ENCODE data around the gene RFX4. TPM values are rescaled to one million over a fixed set of nuclear protein-coding genes. Genes with fewer than 3 reads are reported as not detected.

RFX4 gene
- total RNA-seq, 1 donor from 2014 or later = not detected

GRCh38 chr12:106669216-106669615 is 86.4 kb downstream of the RFX4 start:
- DNase-seq (ENCODE audit: low spot score in 2 of 2, unreplicated experiment in 2 of 2) = no peak
- peaks cover 40% of the 10 kb centered on the region for H3K27me3 Mint-ChIP-seq (ENCODE audit: low read depth)

GRCh38 chr12:106670131-106670530 is 87.3 kb downstream of the RFX4 start:
- H3K9me3 Mint-ChIP-seq = peaks cover 15% of the 10 kb centered on the region
- TF ChIP-seq CTCF (IDR thresholded peaks at IDR 0.05; ENCODE audit: unreplicated experiment) = no peak
- peaks cover 2% of the 10 kb centered on the region for H3K4me1 Mint-ChIP-seq
- no peak overlapping the region for H3K4me3 Mint-ChIP-seq
- no peaks in the 10 kb centered on the region for H3K36me3 Mint-ChIP-seq
- DNase-seq (ENCODE audit: low spot score in 2 of 2, unreplicated experiment in 2 of 2) = no peak
- no peak overlapping the region for H3K27ac Mint-ChIP-seq
- H3K27me3 Mint-ChIP-seq (ENCODE audit: low read depth) = peaks cover 40% of the 10 kb centered on the region

More at GRCh38 chr12:106669216-106669615, 86.4 kb downstream of the RFX4 start:
- peaks cover 2% of the 10 kb centered on the region for H3K4me1 Mint-ChIP-seq
- peaks cover 24% of the 10 kb centered on the region for H3K9me3 Mint-ChIP-seq
- H3K27ac Mint-ChIP-seq = no peak overlapping the region
- no peak for TF ChIP-seq CTCF (IDR thresholded peaks at IDR 0.05; ENCODE audit: unreplicated experiment)
- no peaks in the 10 kb centered on the region for H3K36me3 Mint-ChIP-seq
- H3K4me3 Mint-ChIP-seq = no peak overlapping the region

GRCh38 chr12:106671840-106672239 is 89.0 kb downstream of the RFX4 start:
- TF ChIP-seq CTCF (IDR thresholded peaks at IDR 0.05; ENCODE audit: unreplicated experiment) = no peak
- Mint-ChIP-seq H3K4me3 (no peak overlapping the region), H3K27ac (no peak overlapping the region), H3K36me3 (no peaks in the 10 kb centered on the region), H3K9me3 (no peaks in the 10 kb centered on the region), H3K27me3 (ENCODE audit: low read depth) (peaks cover 37% of the 10 kb centered on the region), H3K4me1 (peaks cover 2% of the 10 kb centered on the region)
- no peak for DNase-seq (ENCODE audit: low spot score in 2 of 2, unreplicated experiment in 2 of 2)

- no peak overlapping the region for H3K4me3 Mint-ChIP-seq
- TF ChIP-seq CTCF (IDR thresholded peaks at IDR 0.05; ENCODE audit: unreplicated experiment) = no peak
- no peaks in the 10 kb centered on the region for H3K9me3 Mint-ChIP-seq
- H3K36me3 Mint-ChIP-seq = no peaks in the 10 kb centered on the region
- H3K27me3 Mint-ChIP-seq (ENCODE audit: low read depth) = peaks cover 35% of the 10 kb centered on the region
- peaks cover 2% of the 10 kb centered on the region for H3K4me1 Mint-ChIP-seq
- no peak overlapping the region for H3K27ac Mint-ChIP-seq
- no peak for DNase-seq (ENCODE audit: low spot score in 2 of 2, unreplicated experiment in 2 of 2)
Measured at GRCh38 chr12:106672314-106673025, 89.7 kb downstream of the RFX4 start.

GRCh38 chr12:106673141-106673540 is 90.3 kb downstream of the RFX4 start:
- Mint-ChIP-seq H3K4me3 (no peak overlapping the region), H3K9me3 (no peaks in the 10 kb centered on the region), H3K36me3 (no peaks in the 10 kb centered on the region), H3K27ac (no peak overlapping the region), H3K27me3 (ENCODE audit: low read depth) (peaks cover 33% of the 10 kb centered on the region), H3K4me1 (peaks cover 2% of the 10 kb centered on the region)
- no peak for DNase-seq (ENCODE audit: low spot score in 2 of 2, unreplicated experiment in 2 of 2)
- TF ChIP-seq CTCF (IDR thresholded peaks at IDR 0.05; ENCODE audit: unreplicated experiment) = no peak

Measured in mesothelial cell of epicardium (in vitro differentiated cells).